Vagina (tissue), 2 donors: ENCODE measurements around the gene NPC1. TPM values are rescaled to one million over a fixed set of nuclear protein-coding genes. Genes with fewer than 3 reads are reported as not detected.

ENCODE experiments used
- DNase-seq, 2 donors: peaks; one replicate each; pipeline ENCODE4 v3.0.0-alpha.2; 2017; ENCODE audit errors: extremely low spot score in 2 of 2
- H3K27ac ChIP-seq: fragments of 200-600 bp; sonication (generic); one replicate; pipeline ENCODE4 v1.5.1; 2019
- H3K27me3 ChIP-seq: fragments of 200-600 bp; sonication (generic); one replicate; pipeline ENCODE4 v1.5.1; 2019
- H3K36me3 ChIP-seq, 2 donors: fragments of 200-600 bp; sonication (generic); one replicate each; pipeline ENCODE4 v1.5.1; 2017 to 2019
- H3K4me1 ChIP-seq: fragments of 200-600 bp; sonication (generic); one replicate; pipeline ENCODE4 v1.5.1; 2019
- H3K4me3 ChIP-seq, 2 donors: fragments of 200-600 bp; sonication (generic); 1 replicate in 1 of 2; 2 replicates in 1 of 2; pipeline ENCODE4 v1.5.1; 2016 to 2019
- H3K9me3 ChIP-seq: fragments of 200-600 bp; sonication (generic); one replicate; pipeline ENCODE4 v1.5.1; 2019
- CTCF ChIP-seq, 3 experiments: fragments of 450-650 bp in 2 of 3; fragments of 200-600 bp in 1 of 3; sonication (generic) in 1 of 3; IDR thresholded peaks; one replicate each; pipeline ENCODE4 v1.5.1; 2017 to 2019; ENCODE audit warnings: antibody characterized with exemption in 3 of 3, mild to moderate bottlenecking in 2 of 3, moderate library complexity in 2 of 3
- POLR2A ChIP-seq, 2 donors: fragments of 450-650 bp; IDR thresholded peaks; one replicate each; pipeline ENCODE4 v1.6.1; 2017; ENCODE audit warnings: antibody characterized with exemption in 2 of 2, mild to moderate bottlenecking in 2 of 2, moderate library complexity in 2 of 2
- POLR2AphosphoS5 ChIP-seq, 2 donors: sonication (generic); formaldehyde crosslinking; IDR thresholded peaks; one replicate each; pipeline ENCODE4 v1.9.0; 2017; ENCODE audit warnings: antibody characterized with exemption in 2 of 2, mild to moderate bottlenecking in 2 of 2, low read depth in 1 of 2; ENCODE audit not compliant: insufficient read depth in 1 of 2
- intact Hi-C: fragments of 100-400 bp; cut with DNase I; formaldehyde crosslinking; loops from one replicate; pipeline ENCODE4 v1.15.1; 2023
- total RNA-seq: library from RNA; depleted of rRNA; stranded (reverse); fragments of >200 nt; gene quantifications from one replicate; pipeline ENCODE4 v1.2.3, GENCODE V29; 2016

NPC1 gene
- total RNA-seq, 1 donor from 2014 or later, result 89.9 TPM

- no peak for DNase-seq
- intact Hi-C loops, result no loop called here
- peaks cover 0 to 76% of the 10 kb centered on the region in 2 donors for H3K36me3 ChIP-seq
Observed at GRCh38 chr18:23553887-23554286, 32.4 kb downstream of the NPC1 start.

GRCh38 chr18:23552505-23552904 is 33.8 kb downstream of the NPC1 start:
- TF ChIP-seq POLR2AphosphoS5 (IDR thresholded peaks at IDR 0.05; ENCODE audit: insufficient read depth in 1 of 2, low read depth in 1 of 2) (no peak), CTCF (IDR thresholded peaks at IDR 0.05) (no peak), POLR2A (IDR thresholded peaks at IDR 0.05) (no peak)
- Histone ChIP-seq H3K4me3 (no peak overlapping the region), H3K27ac (no peak overlapping the region), H3K27me3 (no peaks in the 10 kb centered on the region), H3K4me1 (peaks cover 4% of the 10 kb centered on the region), H3K36me3 (peaks cover 0 to 74% of the 10 kb centered on the region in 2 donors), H3K9me3 (no peaks in the 10 kb centered on the region)
- intact Hi-C loops, result no loop called here
- DNase-seq, result no peak

More at GRCh38 chr18:23553887-23554286, 32.4 kb downstream of the NPC1 start:
- Histone ChIP-seq H3K9me3 (no peaks in the 10 kb centered on the region), H3K4me1 (no peaks in the 10 kb centered on the region), H3K4me3 (no peak overlapping the region), H3K27me3 (no peaks in the 10 kb centered on the region), H3K27ac (no peak overlapping the region)
- TF ChIP-seq CTCF (IDR thresholded peaks at IDR 0.05) (no peak), POLR2AphosphoS5 (IDR thresholded peaks at IDR 0.05; ENCODE audit: insufficient read depth in 1 of 2, low read depth in 1 of 2) (no peak), POLR2A (IDR thresholded peaks at IDR 0.05) (no peak)

- no peaks in the 10 kb centered on the region for H3K27me3 ChIP-seq
Observed at GRCh38 chr18:23551978-23552377, 34.3 kb downstream of the NPC1 start.

GRCh38 chr18:23550898-23551297 is 35.4 kb downstream of the NPC1 start:
- TF ChIP-seq CTCF (IDR thresholded peaks at IDR 0.05), result no peak
- TF ChIP-seq POLR2A (IDR thresholded peaks at IDR 0.05), result no peak
- TF ChIP-seq POLR2AphosphoS5 (IDR thresholded peaks at IDR 0.05; ENCODE audit: insufficient read depth in 1 of 2, low read depth in 1 of 2), result peak in 1 of 2 donors; percentile 77
- DNase-seq, result no peak
- Histone ChIP-seq H3K27me3 (no peaks in the 10 kb centered on the region), H3K36me3 (peaks cover 0 to 72% of the 10 kb centered on the region in 2 donors), H3K4me1 (peaks cover 10% of the 10 kb centered on the region), H3K9me3 (no peaks in the 10 kb centered on the region), H3K27ac (no peak overlapping the region), H3K4me3 (no peak overlapping the region)
- intact Hi-C loops, result no loop called here

More at GRCh38 chr18:23551978-23552377, 34.3 kb downstream of the NPC1 start:
- no peak for DNase-seq
- H3K4me3 ChIP-seq, result no peak overlapping the region
- peaks cover 0 to 74% of the 10 kb centered on the region in 2 donors for H3K36me3 ChIP-seq
- TF ChIP-seq CTCF (IDR thresholded peaks at IDR 0.05), result no peak
- no peak for TF ChIP-seq POLR2A (IDR thresholded peaks at IDR 0.05)
- no peak for TF ChIP-seq POLR2AphosphoS5 (IDR thresholded peaks at IDR 0.05; ENCODE audit: insufficient read depth in 1 of 2, low read depth in 1 of 2)
- intact Hi-C loops, result no loop called here
- H3K27ac ChIP-seq, result no peak overlapping the region
- H3K4me1 ChIP-seq, result peaks cover 9% of the 10 kb centered on the region
- no peaks in the 10 kb centered on the region for H3K9me3 ChIP-seq

- peak overlapping the region; percentile 32 for H3K27ac ChIP-seq
- H3K27me3 ChIP-seq, result no peaks in the 10 kb centered on the region
- H3K9me3 ChIP-seq, result no peaks in the 10 kb centered on the region
- TF ChIP-seq POLR2AphosphoS5 (IDR thresholded peaks at IDR 0.05; ENCODE audit: insufficient read depth in 1 of 2, low read depth in 1 of 2) (no peak), CTCF (IDR thresholded peaks at IDR 0.05) (no peak), POLR2A (IDR thresholded peaks at IDR 0.05) (no peak)
- no peak for DNase-seq
- intact Hi-C loops, result no loop called here
- peaks cover 0 to 71% of the 10 kb centered on the region in 2 donors for H3K36me3 ChIP-seq
- H3K4me1 ChIP-seq, result peaks cover 10% of the 10 kb centered on the region
- H3K4me3 ChIP-seq, result no peak overlapping the region
Observed at GRCh38 chr18:23548719-23549118, 37.6 kb downstream of the NPC1 start.
